H1 (cell line): ENCODE measurements around the gene RGS4. TPM values are rescaled to one million over a fixed set of nuclear protein-coding genes. Genes with fewer than 3 reads are reported as not detected.

Source experiments
- CTCF ChIA-PET: fragments of 300-600 bp; sonication (Branson Sonifier 250); formaldehyde crosslinking; loops from one replicate; lab custom pipeline; 2021; ENCODE audit not compliant: partially characterized antibody; lab: Charles Lee
- POLR2A ChIA-PET: fragments of 300-600 bp; sonication (Branson Sonifier 250); formaldehyde crosslinking; loops from one replicate; lab custom pipeline; 2021; ENCODE audit warnings: inconsistent platforms; ENCODE audit not compliant: partially characterized antibody; lab: Charles Lee
- DNase-seq, 2 experiments: peaks; one replicate each; pipeline versions ENCODE4 v3.0.0 to v3.0.0-alpha.2; 2010 to 2022; ENCODE audit warnings: low spot score in 2 of 2, low read depth in 1 of 2, mixed read lengths in 1 of 2
- FAIRE-seq: peaks from 2 replicates; lab custom pipeline; 2011; peaks lifted over from hg19 to GRCh38; lab: Jason Lieb, UNC
- H2AFZ ChIP-seq: 2 replicates; pipeline ENCODE4 v1.8.1; 2012; ENCODE audit warnings: low read length, inconsistent platforms
- H2AK5ac ChIP-seq: 2 replicates; pipeline ENCODE4 v1.6.1; 2013; ENCODE audit warnings: low read depth, low read length
- H2BK120ac ChIP-seq: replicated peaks from 2 replicates; pipeline ENCODE3; 2013; ENCODE audit warnings: low read depth, low read length, inconsistent platforms
- H2BK12ac ChIP-seq: 2 replicates; pipeline ENCODE4 v1.6.1; 2013; ENCODE audit warnings: low read depth, low read length
- H2BK15ac ChIP-seq: 2 replicates; pipeline ENCODE4 v1.6.1; 2013; ENCODE audit warnings: low read length
- H2BK20ac ChIP-seq: 2 replicates; pipeline ENCODE4 v1.6.1; 2013; ENCODE audit warnings: low read length
- H2BK5ac ChIP-seq: 2 replicates; pipeline ENCODE4 v1.6.1; 2013; ENCODE audit warnings: low read depth, low read length
- H3K14ac ChIP-seq: 2 replicates; pipeline ENCODE4 v1.6.1; 2013; ENCODE audit warnings: inconsistent platforms; ENCODE audit not compliant: insufficient read length
- H3K18ac ChIP-seq: 2 replicates; pipeline ENCODE4 v1.6.1; 2013; ENCODE audit warnings: low read length; ENCODE audit errors: extremely low read depth
- H3K23ac ChIP-seq: 2 replicates; pipeline ENCODE4 v1.6.1; 2013; ENCODE audit warnings: inconsistent platforms; ENCODE audit not compliant: insufficient read length
- H3K23me2 ChIP-seq: 2 replicates; pipeline ENCODE4 v1.6.1; 2013; ENCODE audit warnings: low read depth, low read length
- H3K27ac ChIP-seq: 2 replicates; pipeline ENCODE4 v1.6.1; 2011; ENCODE audit warnings: low read depth, low read length, inconsistent platforms
- H3K27me3 ChIP-seq, 4 experiments: replicated peaks in 1 of 4; 1 replicate in 1 of 4; 2 replicates in 3 of 4; pipeline versions ENCODE4 v1.6.1 to v1.8.1; 2011 to 2013; ENCODE audit warnings: low read length in 3 of 4, mild to moderate bottlenecking in 3 of 4, inconsistent platforms in 2 of 4, mixed read lengths in 2 of 4, moderate library complexity in 1 of 4; ENCODE audit not compliant: control insufficient read depth in 3 of 4, insufficient read depth in 3 of 4; ENCODE audit errors: extremely low read depth in 1 of 4
- H3K36me3 ChIP-seq, 4 experiments: 2 replicates each; pipeline versions ENCODE4 v1.6.1 to v1.8.1; 2011 to 2013; ENCODE audit warnings: mild to moderate bottlenecking in 4 of 4, low read length in 3 of 4, moderate library complexity in 2 of 4, control low read depth in 1 of 4, inconsistent platforms in 1 of 4; ENCODE audit not compliant: insufficient read depth in 4 of 4, control insufficient read depth in 2 of 4
- H3K4ac ChIP-seq: replicated peaks from 2 replicates; pipeline ENCODE3; 2013; ENCODE audit warnings: low read length, low read depth, mixed read lengths, inconsistent platforms; ENCODE audit not compliant: insufficient read length
- H3K4me1 ChIP-seq, 4 experiments: replicated peaks in 1 of 4; 1 replicate in 1 of 4; 2 replicates in 3 of 4; pipeline versions ENCODE4 v1.6.1 to v1.8.1; 2011 to 2013; ENCODE audit warnings: low read length in 3 of 4, inconsistent platforms in 2 of 4, mixed read lengths in 1 of 4; ENCODE audit not compliant: insufficient read depth in 4 of 4, control insufficient read depth in 3 of 4
- H3K4me2 ChIP-seq, 2 experiments: 2 replicates each; pipeline versions ENCODE4 v1.6.1 to v1.8.1; 2011 to 2013; ENCODE audit warnings: low read depth in 2 of 2, low read length in 2 of 2, control low read depth in 1 of 2, inconsistent platforms in 1 of 2, mild to moderate bottlenecking in 1 of 2; ENCODE audit not compliant: insufficient read depth in 1 of 2
- H3K4me3 ChIP-seq, 4 experiments: fragments of 200-600, 300-600 bp in 1 of 4; sonication (generic), shearing (Covaris generic), sonication (Bioruptor Twin) in 1 of 4; 2 replicates each; pipeline versions ENCODE4 v1.5.1 to v1.8.1; 2011 to 2016; ENCODE audit warnings: low read length in 4 of 4, low read depth in 3 of 4, control low read depth in 2 of 4, inconsistent platforms in 2 of 4, mild to moderate bottlenecking in 2 of 4, mixed read lengths in 1 of 4, moderate library complexity in 1 of 4; ENCODE audit not compliant: insufficient read depth in 2 of 4; ENCODE audit errors: extremely low read depth in 1 of 4
- H3K56ac ChIP-seq: replicated peaks from 2 replicates; pipeline ENCODE3; 2013; ENCODE audit warnings: low read depth, mild to moderate bottlenecking, mixed read lengths, low read length, inconsistent platforms; ENCODE audit not compliant: insufficient read length
- H3K79me1 ChIP-seq: 2 replicates; pipeline ENCODE4 v1.6.1; 2013; ENCODE audit warnings: low read depth, low read length, control low read depth
- H3K79me2 ChIP-seq, 2 experiments: 2 replicates each; pipeline versions ENCODE4 v1.6.1 to v1.8.1; 2012 to 2013; ENCODE audit warnings: low read length in 2 of 2, mild to moderate bottlenecking in 2 of 2, inconsistent platforms in 1 of 2; ENCODE audit not compliant: insufficient read depth in 2 of 2, control insufficient read depth in 1 of 2
- H3K9ac ChIP-seq, 4 experiments: replicated peaks in 1 of 4; 1 replicate in 1 of 4; 2 replicates in 3 of 4; pipeline versions ENCODE4 v1.6.1 to v1.8.1; 2011 to 2013; ENCODE audit warnings: low read depth in 3 of 4, low read length in 3 of 4, control low read depth in 2 of 4, mild to moderate bottlenecking in 2 of 4, moderate library complexity in 2 of 4, inconsistent platforms in 1 of 4; ENCODE audit errors: extremely low read depth in 1 of 4
- H3K9me3 ChIP-seq, 2 experiments: 2 replicates each; pipeline versions ENCODE4 v1.6.1 to v1.8.1; 2012 to 2013; ENCODE audit warnings: mild to moderate bottlenecking in 2 of 2, moderate library complexity in 2 of 2, control low read depth in 1 of 2, inconsistent platforms in 1 of 2, low read depth in 1 of 2, low read length in 1 of 2, mixed read lengths in 1 of 2; ENCODE audit not compliant: insufficient read depth in 2 of 2
- H4K20me1 ChIP-seq, 2 experiments: replicated peaks in 1 of 2; 2 replicates each; pipeline versions ENCODE3 to v1.8.1; 2011 to 2013; ENCODE audit warnings: inconsistent platforms in 2 of 2, low read length in 2 of 2, mild to moderate bottlenecking in 1 of 2; ENCODE audit not compliant: insufficient read depth in 2 of 2, control insufficient read depth in 1 of 2
- H4K5ac ChIP-seq: 2 replicates; pipeline ENCODE4 v1.6.1; 2013; ENCODE audit warnings: low read length, low read depth, mixed read lengths, inconsistent platforms; ENCODE audit not compliant: insufficient read length
- H4K8ac ChIP-seq: 2 replicates; pipeline ENCODE4 v1.8.0; 2013; ENCODE audit warnings: mild to moderate bottlenecking, moderate library complexity, low read length, inconsistent platforms; ENCODE audit not compliant: insufficient read depth; ENCODE audit errors: extremely low read depth
- H4K91ac ChIP-seq: replicated peaks from 2 replicates; pipeline ENCODE3; 2013; ENCODE audit warnings: low read length, mixed read lengths, inconsistent platforms; ENCODE audit not compliant: insufficient read length
- ASH2L ChIP-seq: fragments of 200-600, 300-600 bp; sonication (generic); IDR thresholded peaks from one replicate; pipeline ENCODE4 v1.7.1; 2017; ENCODE audit warnings: low read length
- CREB1 ChIP-seq: IDR thresholded peaks from 2 replicates; pipeline ENCODE4 v1.6.1; 2012; ENCODE audit warnings: inconsistent platforms
- EP300 ChIP-seq, 2 experiments: IDR thresholded peaks; 1 replicate in 1 of 2; 2 replicates in 1 of 2; pipeline ENCODE4 v1.6.1; 2011 to 2012; ENCODE audit warnings: low read depth in 2 of 2, low read length in 2 of 2, mild to moderate bottlenecking in 2 of 2, borderline replicate concordance in 1 of 2, inconsistent platforms in 1 of 2, moderate library complexity in 1 of 2
- KDM1A ChIP-seq: fragments of 200-600, 300-600 bp; sonication (generic); IDR thresholded peaks from 2 replicates; pipeline ENCODE4 v1.7.1; 2016; ENCODE audit warnings: mild to moderate bottlenecking, low read length, borderline replicate concordance
- NANOG ChIP-seq: IDR thresholded peaks from 2 replicates; pipeline ENCODE4 v1.6.1; 2011; ENCODE audit warnings: low read length, low read depth, mild to moderate bottlenecking, inconsistent platforms; ENCODE audit not compliant: insufficient read depth, poor library complexity, severe bottlenecking
- NRF1 ChIP-seq: IDR thresholded peaks from 2 replicates; pipeline ENCODE4 v1.6.1; 2011; ENCODE audit warnings: mild to moderate bottlenecking, low read depth, low read length, improper control_type of control experiment
- RNF2 ChIP-seq: fragments of 200-900, 300-1000 bp; sonication (generic); IDR thresholded peaks from 2 replicates; pipeline ENCODE4 v1.7.1; 2016; ENCODE audit warnings: borderline replicate concordance, low read depth, mild to moderate bottlenecking, antibody characterized with exemption, low read length; ENCODE audit not compliant: poor library complexity, severe bottlenecking; ENCODE audit errors: missing control alignments
- SAP30 ChIP-seq: fragments of 300-600 bp; sonication (generic); IDR thresholded peaks from 2 replicates; pipeline ENCODE4 v1.7.1; 2012; ENCODE audit warnings: low read length, moderate library complexity, mild to moderate bottlenecking, inconsistent platforms; ENCODE audit not compliant: insufficient read depth, insufficient replicate concordance
- WGBS, 2 experiments: shearing (Covaris generic) in 1 of 2; methylation state at CpG; one replicate each; pipeline versions ENCODE4 v1.1.6 to v1.1.7; 2013 to 2015; ENCODE audit warnings: low lambda C conversion rate in 2 of 2, mixed read lengths in 2 of 2, inconsistent platforms in 1 of 2, low coverage in 1 of 2, missing lambda C conversion rate in 1 of 2; ENCODE audit not compliant: insufficient replicate concordance in 2 of 2, insufficient coverage in 1 of 2, insufficient read length in 1 of 2; ENCODE audit errors: extremely low coverage in 1 of 2, missing lambda C conversion rate in 1 of 2; 5-methylcytosine and 5-hydroxymethylcytosine counted together
- polyA plus RNA-seq, 7 experiments: library from polyadenylated mRNA; depleted of rRNA in 3 of 7; stranded (reverse) in 5 of 7; unstranded in 2 of 7; fragments of >200 nt in 5 of 7; fragments of 200-250 nt in 2 of 7; gene quantifications; 1 replicate in 5 of 7; 2 replicates in 1 of 7; 4 replicates in 1 of 7; pipeline versions ENCODE4 v1.2.1 to v1.2.3, GENCODE V29; 2011 to 2013; ENCODE audit warnings: missing spikeins in 2 of 7, mixed read lengths in 2 of 7
- total RNA-seq: library from RNA; stranded (reverse); fragmentation: NEBNext Ultra II Directional; extraction: Animal tissue kit (Norgen Biotek cat#: 25700); gene quantifications from 2 replicates; pipeline ENCODE4 v1.2.1, GENCODE V29; 2021
- TF ChIP-seq, protein P1 (sequence below), 3 experiments: IDR thresholded peaks; 1 replicate in 2 of 3; 2 replicates in 1 of 3; pipeline versions ENCODE4 v1.5.1 to v1.6.1; 2011; ENCODE audit warnings: low read length in 3 of 3, mild to moderate bottlenecking in 3 of 3, inconsistent platforms in 2 of 3, low read depth in 1 of 3, moderate library complexity in 1 of 3; ENCODE audit not compliant: insufficient read depth in 1 of 3; ENCODE audit errors: control extremely low read depth in 1 of 3

Gene RGS4
- total and polyA plus RNA-seq, 2 of the 8 experiments (the other 6 are each of a cell fraction or from before 2014, with no cell fraction given), result 0.26 to 0.74 TPM

DNA sequence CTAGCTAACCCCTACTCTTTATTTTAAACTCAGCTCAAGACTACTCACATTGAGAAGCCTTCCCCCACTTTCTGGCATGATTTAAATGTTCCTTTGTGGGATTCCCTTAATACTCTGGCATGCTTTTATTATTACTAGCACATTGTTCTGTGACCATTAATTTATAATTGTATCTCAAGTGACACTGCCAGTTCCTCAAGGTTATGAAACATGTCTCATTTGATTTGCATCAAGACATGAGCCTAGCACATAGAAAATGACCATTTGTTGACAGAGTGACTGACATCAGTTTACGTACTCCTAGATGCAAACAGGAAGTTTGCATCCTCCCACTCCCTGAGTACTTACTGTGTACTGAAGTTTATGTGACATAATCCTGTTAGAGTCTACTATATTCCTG is 15.2 kb downstream of the RGS4 start:
- Histone ChIP-seq H3K27me3 (no peaks in the 10 kb centered on the region), H4K8ac (no peak overlapping the region), H3K23me2 (no peaks in the 10 kb centered on the region), H3K23ac (no peak overlapping the region), H3K36me3 (no peaks in the 10 kb centered on the region), H3K27ac (no peak overlapping the region), H3K9me3 (no peaks in the 10 kb centered on the region), H2BK20ac (no peak overlapping the region), H4K20me1 (no peaks in the 10 kb centered on the region), H3K9ac (no peak overlapping the region), H2AK5ac (no peak overlapping the region), H3K56ac (no peak overlapping the region), H3K79me1 (no peaks in the 10 kb centered on the region), H3K79me2 (no peaks in the 10 kb centered on the region), H3K18ac (no peak overlapping the region), H2BK12ac (no peak overlapping the region), H3K4me1 (no peaks in the 10 kb centered on the region), H2AFZ (no peak overlapping the region), H4K5ac (no peak overlapping the region), H2BK15ac (no peak overlapping the region), H4K91ac (no peak overlapping the region), H2BK120ac (no peak overlapping the region), H3K4ac (no peak overlapping the region), H3K4me2 (no peak overlapping the region), H3K4me3 (no peak overlapping the region), H2BK5ac (no peak overlapping the region), H3K14ac (no peak overlapping the region)
- ChIA-PET POLR2A (no interaction called here), CTCF (interaction anchor here (1.1 to 2.8 kb wide), 2 partner anchors 13 to 16 kb away, joined by 3 to 12 read pairs; partner anchors contain the start of gene RGS4)
- FAIRE-seq (no peak), DNase-seq (no peak)
- 100% methylated on average over 1 of the region's 1 CpG; no CpG with 5 or more reads in 1 of the 2 experiments for WGBS, 2 experiments
- TF ChIP-seq EP300 (IDR thresholded peaks at IDR 0.05; ENCODE audit: borderline replicate concordance in 1 of 2, low read depth in 2 of 2, low read length in 2 of 2), result no peak
- no peak for TF ChIP-seq KDM1A
- no peak for TF ChIP-seq CREB1
- no peak for TF ChIP-seq NRF1
- TF ChIP-seq SAP30, result no peak
- TF ChIP-seq RNF2, result no peak
- TF ChIP-seq, protein P1, sequence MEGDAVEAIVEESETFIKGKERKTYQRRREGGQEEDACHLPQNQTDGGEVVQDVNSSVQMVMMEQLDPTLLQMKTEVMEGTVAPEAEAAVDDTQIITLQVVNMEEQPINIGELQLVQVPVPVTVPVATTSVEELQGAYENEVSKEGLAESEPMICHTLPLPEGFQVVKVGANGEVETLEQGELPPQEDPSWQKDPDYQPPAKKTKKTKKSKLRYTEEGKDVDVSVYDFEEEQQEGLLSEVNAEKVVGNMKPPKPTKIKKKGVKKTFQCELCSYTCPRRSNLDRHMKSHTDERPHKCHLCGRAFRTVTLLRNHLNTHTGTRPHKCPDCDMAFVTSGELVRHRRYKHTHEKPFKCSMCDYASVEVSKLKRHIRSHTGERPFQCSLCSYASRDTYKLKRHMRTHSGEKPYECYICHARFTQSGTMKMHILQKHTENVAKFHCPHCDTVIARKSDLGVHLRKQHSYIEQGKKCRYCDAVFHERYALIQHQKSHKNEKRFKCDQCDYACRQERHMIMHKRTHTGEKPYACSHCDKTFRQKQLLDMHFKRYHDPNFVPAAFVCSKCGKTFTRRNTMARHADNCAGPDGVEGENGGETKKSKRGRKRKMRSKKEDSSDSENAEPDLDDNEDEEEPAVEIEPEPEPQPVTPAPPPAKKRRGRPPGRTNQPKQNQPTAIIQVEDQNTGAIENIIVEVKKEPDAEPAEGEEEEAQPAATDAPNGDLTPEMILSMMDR (IDR thresholded peaks at IDR 0.05; ENCODE audit: control extremely low read depth in 1 of 3, insufficient read depth in 1 of 3, low read depth in 1 of 3, low read length in 3 of 3), result no peak
- no peak for TF ChIP-seq NANOG
- TF ChIP-seq ASH2L, result no peak
